Activated effector memory CD4-positive, alpha-beta T cell treated with anti-CD3 and anti-CD28 coated beads, Interleukin-2, amount 50 U/mL, for 16 hours (primary cell): ENCODE results near the gene SPATA16.
"Not testable (repeated sequence)": the region's sequence is repeated elsewhere in the genome, so short reads cannot be mapped to it uniquely, and the experiment has no call there.

Experiments used
- DNase-seq: peaks from one replicate; pipeline ENCODE4 v3.0.0-alpha.2; 2020

Gene SPATA16

DNA sequence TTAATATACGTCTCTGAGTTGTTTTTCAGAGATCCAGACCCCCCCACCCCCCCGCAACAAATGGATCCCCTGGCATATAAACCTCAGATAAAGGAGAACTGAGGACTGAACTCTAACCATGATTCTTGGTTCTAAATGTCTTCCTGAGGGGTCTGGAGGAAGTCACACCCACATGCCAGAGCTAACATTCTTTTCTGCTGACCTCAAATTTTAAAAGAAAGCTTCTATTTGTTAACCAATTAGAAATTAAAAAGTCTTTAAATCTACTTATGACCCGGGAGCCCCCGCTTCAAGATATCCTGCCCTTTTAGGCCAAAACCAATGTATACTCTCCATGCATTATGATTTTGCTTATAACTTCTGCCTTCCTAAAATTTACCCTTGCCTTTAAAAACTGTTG, 202.2 kb downstream of the SPATA16 start:
- DNase-seq: no peak

DNA sequence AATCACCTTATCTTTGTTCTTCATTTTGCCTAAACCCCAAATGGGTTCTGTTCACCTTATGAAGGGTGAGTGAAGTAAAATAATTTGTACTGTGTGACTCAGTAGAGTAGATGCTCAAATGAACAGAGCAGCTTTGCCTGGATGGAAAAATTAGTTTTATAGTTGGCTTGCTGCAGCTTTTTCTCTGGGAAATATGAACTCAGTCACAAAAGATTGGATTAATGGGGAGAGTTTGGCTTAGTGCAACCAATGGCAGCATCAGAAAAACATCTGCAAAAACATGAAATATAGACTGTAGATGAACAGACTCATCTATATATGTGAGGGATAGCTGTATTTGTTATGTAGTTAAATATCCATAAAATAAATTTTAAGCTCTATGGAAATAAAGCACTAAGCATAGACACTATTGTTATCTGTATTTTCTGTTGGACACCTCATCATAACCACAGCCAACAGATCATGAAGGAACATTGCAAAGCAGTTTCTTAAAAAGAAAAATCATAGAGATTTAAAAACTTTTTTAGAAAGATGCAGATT, 209.2 kb downstream of the SPATA16 start:
- DNase-seq: no peak

DNA sequence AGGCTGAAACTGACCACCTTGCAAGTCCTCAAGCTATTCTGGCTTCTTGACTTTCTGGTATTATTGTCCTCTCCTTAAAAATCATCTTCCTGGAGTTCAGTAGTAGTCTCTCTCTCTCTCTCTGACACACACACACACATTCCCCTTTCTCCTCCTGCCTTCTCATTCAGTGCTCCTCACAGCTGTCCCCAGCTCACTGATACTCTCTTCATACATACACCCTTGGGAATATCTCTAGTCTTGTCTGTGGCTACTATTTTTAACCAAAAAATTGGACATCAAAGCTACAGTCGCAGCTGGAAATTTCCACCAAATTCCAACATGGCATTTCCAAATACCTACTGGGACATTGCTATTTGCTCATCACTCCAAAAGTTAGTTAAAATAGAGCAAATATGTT, 211.6 kb downstream of the SPATA16 start:
- DNase-seq: no peak

DNA sequence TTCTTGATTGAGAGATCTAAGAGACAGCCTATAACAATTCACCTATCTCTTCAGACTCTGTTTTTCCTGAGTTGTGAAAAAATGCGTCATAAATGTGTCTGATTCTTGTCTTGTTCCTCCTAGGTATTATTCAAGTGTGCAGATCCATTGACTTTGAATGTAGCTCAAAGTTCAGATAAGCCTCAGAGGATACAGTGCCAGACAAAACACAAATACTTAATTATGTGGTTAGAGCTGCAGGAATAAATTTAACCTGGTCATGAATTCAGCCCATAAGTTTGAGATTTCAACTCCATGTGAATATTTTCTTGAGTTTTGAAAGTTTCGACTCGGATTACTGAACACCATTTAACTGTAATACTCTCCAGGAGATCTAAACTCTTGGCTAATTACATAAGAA, 216.5 kb downstream of the SPATA16 start:
- no peak for DNase-seq

DNA sequence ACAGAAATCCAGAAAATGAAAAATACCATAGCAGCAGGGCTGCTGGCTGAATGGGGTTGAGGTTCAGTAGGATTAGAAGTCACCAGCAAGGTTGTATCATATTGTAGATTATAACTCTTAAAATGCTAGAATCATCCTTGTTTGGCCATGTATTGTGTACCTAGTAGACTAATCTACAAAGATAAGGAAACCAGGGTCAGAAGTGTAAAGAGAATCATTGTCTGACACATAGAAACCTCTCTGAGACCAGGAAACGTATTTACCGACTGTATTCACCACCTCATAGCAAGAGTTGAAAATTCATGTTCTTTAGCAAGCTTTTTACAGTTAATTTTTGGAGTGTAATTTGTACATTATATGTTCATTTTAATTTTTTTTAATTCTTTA, 221.7 kb downstream of the SPATA16 start:
- no peak for DNase-seq

DNA sequence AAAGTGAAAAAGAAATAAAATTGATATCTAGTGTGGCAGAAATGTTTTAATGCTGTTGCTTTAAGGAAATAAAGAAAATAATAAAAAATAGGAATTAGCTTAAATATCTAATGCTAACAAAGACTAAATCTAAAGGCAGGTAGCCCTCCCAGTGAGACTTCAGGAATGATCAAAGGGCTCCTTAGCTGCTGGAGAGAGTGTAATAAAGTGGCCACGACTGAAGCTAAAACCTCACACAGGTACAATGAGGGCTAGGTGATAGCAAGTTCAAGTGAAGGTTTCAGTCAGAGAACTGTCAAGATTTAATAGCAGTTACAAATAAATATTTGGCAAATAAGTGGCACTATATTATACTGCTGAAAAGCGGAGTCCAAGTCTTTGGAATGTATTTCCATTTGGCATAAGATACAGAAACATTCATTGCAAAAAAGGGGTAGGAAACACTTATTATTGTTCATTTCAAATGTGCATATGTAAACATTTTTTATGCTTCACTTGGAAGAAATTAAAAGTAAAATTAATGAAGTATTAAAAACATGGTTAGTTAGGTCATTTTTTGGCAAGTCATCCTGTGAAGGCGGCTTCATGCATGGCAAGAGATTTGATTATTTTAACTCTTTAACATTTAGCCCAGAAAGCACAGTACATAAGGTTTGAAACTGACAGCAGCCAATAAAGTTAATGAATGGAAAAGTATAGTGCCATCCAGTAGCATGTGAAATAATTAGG, 222.3 kb downstream of the SPATA16 start:
- DNase-seq: no peak

DNA sequence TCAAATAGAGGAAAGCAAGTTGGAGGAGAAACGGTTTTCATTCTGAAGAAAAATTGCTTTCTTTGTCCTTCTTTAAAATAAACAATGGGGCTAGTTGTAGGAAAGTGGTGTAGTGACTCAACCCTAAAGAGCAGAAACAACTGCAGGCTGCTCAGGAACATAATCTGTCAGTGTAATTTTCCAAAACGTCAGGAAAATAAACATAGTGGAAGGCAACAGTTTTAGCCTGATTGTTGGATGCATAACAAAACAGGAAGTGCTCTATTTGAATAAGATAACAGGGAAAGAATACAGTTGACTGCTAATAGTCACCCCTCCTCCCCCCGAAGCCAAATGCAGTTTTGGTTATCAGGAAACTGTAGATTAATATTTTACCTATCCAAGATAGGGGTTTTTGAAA, 222.9 kb downstream of the SPATA16 start:
- DNase-seq: no peak

DNA sequence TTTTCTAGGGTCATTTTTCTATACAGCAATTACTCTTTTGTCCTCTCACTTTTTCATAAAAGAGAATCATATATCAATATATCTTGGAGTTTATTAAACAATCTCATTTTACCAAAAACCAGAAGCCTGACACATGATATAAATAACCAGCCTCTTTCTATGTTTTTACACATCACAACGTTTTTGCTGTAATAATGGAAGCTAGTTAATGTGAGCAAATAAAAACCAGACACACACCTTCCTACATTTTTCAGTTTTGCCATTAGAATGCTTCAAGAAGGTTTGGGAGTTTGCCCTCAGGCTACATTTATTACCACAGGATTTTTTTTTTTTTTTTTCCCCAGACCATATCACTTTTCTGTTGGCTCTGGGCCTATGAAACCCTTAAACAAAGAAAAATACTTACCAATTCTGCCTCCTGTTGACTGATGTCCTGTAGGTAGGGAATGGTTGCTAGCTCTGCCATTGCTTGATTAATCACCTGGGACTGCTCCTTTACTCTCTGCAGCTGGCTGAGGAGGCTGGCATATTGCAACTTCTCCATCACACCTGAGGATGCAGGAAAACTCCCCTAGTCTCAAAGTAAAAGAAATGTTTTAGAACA, 225.0 kb downstream of the SPATA16 start:
- no peak for DNase-seq

DNA sequence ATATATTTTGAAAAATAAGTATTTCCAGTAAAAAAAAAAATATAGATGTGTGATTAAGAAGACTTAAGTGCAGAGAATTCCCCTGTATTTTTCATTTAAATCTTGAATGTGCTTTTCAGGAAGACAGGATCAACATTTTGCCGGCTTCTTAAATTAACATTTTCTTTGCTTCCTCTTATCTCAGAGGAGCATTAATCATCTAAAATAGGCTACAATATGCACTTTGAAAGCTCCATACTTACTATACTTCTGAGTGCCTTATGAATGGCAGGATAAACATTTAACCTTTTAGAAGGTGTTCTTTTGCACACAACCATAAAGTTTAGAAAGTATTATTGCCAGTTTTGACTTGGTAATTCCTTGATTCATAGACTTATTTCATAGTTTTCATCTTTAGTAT, 226.2 kb downstream of the SPATA16 start:
- DNase-seq: no peak

DNA sequence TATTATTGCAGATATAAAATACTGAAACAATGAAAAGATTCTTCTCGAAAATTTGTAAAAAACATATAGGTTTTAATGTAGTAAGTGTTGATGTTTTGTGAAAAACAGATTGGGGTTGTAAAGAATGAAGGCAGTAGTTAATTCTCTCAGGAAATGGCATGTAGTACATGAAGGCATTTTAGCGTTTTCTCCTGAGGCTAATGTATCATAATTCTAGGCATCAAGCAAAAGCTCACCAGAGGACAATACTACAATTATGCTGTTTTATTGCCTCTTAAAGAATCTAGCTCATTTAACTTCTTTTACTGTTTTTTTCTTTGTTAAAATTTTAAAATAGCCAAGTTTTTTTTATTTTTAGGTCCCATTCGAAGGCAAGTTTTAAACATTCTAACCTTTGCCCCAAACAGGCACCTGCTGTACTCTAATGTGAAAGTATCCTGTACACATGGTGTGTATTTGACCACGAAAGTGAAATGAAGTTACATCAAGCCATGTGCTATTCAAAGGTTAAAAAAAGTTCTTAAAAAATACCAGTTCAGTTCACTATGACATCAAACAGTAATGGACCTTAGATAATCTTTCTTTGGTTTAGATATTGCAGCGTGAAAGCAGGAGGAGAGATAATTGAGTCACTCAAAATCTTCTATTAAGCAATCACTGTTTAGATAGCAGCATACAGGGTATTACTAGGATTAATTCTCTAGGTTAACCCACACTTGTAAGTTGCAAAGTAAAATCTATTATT, 227.0 kb downstream of the SPATA16 start:
- no peak for DNase-seq

DNA sequence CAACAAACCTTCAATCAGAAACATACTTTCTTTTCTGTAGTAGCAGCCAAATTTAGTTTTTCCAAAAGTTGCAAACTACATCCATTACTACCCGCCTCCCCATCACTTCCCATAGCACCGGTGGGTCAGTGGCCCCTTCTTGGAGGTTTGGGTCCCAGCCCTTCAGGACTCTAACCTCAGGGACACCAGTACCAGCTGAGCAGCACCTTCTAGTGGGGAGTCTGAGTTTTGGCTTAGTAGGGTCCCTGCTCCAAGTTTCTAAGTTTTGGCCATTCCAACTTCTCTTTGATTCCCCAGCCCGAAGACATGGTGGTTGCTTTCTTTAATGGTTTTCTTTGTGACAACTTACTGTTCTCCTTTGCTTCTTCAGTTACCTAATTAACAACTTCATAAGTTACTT, 229.9 kb downstream of the SPATA16 start:
- no peak for DNase-seq

DNA sequence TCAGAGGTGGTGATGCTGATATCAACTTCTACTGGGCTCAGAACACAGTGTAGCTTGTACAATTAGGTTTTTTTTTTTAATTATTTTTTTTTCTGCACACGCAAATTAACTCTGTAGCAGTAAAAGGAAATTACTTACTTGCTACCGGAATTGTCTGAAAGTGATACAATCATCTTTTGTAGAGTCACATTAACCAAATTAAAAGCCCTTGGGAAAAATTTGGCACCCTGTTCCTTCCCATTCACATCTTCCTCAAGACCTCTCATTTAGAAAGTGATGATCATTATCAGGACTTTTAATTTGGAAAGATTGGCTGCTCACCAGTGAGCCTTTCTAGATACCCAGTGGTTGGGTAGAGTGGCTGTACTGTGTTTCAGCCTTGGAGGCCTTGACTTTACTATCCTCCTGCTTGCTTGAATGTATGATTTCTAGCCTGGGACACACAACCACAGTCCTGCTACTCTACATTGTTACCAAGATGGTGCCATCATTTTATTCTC, 232.2 kb downstream of the SPATA16 start:
- no peak for DNase-seq

DNA sequence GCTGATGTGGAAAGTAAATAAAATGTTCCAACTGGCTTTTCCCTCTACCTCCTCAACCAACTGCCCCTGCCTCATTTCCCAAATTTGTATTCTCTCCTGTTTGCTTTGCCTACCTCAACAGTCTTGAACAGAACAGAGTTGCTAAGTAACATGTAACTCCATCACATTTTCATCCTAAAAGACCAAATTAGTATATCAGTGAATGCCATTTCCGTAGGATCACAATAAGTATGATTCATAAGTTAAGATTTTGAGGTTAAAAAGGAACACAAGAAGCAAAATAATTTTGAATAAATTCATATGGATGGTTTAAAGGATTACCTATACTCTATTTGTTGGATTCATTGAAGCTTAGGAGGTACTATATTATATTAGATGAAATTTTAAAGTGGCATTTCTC, 235.6 kb downstream of the SPATA16 start:
- no peak for DNase-seq

DNA sequence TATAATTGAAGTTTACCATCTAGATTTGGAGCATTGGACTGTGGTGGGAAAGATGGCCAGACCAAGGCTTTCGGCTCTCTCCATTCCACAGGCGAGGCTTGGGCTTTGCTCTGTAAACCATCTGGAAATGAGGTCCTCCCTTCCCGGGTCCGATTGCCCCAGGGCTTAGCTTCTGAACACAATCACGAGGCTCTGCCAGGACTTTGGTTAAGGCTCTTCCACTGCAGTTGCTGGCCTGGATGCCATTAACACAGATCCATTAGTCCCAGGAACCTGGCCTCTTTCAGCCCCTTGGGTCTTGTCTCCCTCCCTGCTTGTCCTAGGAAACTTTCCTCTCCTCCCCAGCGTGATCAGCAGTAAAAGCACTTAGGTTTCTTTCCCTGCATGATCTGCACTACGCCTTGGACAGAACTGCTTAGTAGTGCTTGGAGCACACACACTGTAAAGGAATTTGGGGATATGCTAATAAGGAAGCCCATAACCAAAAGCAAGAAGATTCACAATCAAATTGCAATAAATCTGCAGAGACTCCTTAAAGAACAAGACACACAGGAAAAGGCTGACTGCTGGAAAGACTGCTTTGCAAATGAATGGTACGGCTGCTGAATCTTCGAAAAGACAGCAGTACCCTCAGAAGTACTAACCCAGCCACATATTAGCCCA, 236.2 kb downstream of the SPATA16 start:
- no peak for DNase-seq

DNA sequence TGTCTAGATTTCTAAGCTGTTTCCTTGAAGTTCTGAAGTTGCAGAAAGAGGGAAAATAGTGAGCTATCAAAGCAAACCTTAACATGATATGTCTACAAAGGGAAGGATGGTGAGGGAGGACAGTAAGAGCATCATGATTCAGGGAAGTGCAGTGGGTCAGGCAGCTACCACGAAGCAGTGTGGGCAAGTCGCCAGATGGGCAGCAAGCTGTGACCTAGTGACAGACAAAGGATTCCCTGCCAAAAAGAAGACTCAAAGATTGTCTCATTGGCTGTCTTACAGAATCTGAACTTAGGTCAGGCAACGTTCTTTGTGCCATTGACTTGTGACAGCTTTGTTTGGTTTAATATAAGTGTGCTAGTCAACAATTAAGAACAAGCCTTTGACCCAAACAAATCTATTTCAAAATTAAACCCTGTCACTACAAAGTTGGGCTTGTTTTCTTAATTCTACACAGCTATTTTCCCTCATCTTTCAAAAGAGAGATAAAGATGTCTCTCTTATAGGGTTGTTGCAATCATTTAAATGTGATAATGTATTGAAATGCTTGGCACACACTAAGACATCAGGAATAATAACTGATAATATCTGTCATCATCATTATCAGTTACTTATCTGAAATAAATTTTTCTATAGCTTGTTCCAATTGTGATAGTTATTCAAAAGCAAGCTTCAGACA, 237.3 kb downstream of the SPATA16 start:
- DNase-seq: no peak

DNA sequence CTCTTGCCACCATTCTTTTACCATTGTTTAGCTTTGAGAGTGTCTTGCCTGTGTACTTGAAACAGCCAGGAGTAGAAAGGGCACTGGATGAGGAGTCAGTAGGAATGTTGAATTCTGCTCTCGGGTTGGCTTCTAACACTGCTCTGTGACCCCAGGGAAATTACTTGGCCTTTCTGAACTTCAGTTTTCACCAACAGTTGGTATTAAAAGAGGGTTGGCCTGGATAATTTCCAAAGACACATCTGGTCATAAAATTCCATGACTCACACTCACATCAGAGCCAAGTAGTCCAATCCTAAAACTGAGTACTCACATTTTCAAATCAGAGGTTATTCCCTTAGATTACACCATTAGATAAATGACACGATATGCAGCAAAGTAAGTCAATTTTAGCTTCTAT, 248.9 kb downstream of the SPATA16 start:
- DNase-seq: no peak

DNA sequence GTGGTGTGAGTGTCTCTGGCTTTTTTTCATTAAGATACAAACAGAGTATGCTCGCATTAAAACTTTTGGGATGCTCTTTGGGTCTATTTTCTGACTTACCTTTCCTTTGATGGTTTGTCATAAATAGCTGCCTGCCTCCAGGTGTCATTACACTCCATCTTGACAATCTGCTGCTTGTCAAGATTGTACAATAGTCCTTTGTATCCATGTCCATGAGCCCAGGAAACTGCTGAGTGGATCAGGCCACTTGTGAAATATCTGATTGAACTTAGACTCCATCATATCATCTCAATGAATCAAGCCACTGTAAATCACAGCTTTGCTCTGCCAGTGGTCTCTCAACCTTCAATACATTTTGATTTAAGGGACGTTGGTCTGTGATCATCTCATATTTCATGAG, 255.3 kb downstream of the SPATA16 start:
- DNase-seq: no peak

DNA sequence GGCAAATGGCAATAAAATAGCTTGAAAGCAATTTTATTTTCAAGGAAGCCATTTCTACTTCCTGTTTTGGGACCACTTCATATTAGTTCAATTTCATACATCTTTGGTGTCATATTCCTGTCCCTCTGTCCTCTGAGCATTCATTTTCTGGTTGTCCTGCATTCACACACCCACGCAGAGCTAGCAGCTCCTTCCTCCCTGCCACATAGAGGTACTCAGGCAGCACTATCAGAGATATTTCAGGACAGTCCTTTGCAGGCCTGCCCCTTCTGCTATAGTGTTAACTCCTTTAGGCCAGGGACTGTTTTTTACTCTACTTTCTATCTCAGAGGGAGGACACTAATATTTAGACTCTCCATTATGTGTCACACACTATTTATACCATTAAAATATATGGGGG, 258.5 kb downstream of the SPATA16 start:
- no peak for DNase-seq

DNA sequence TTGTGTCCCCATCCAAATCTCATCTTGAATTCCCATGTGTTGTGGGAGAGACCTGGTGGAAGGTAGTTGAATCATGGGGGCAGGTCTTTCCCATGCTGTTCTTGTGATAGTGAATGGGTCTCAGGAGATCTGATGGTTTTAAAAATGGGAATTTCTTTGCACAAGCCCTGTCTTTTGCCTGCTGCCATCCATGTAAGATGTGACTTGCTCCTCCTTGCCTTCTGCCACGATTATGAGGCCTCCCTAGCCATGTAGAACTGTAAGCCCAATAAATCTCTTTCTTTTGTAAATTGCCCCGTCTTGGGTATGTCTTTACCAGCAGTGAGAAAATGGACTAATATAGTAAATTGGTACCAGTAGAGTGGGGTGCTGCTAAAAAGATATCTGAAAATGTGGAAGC, 261.7 kb downstream of the SPATA16 start:
- not testable (repeated sequence) for DNase-seq

DNA sequence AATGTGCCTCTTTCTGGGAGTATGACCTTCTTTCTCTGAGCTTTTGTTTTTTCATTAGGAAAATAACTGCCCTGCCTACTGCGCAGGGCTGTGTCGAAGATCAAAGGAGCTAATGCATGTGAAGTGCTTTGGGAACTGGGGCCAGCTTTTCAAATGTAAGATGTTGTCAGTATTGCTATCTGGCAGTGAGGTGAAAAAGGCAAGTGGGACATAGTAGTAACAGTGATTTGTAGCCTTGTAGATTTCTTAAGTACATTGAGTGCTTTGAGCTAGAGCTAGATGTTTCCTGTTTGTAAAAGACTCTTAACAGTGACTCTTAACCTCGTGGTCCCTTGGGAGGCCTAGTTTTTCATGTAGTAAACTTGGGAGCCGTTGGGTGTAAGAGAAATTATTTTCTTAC, 264.0 kb downstream of the SPATA16 start:
- no peak for DNase-seq

DNA sequence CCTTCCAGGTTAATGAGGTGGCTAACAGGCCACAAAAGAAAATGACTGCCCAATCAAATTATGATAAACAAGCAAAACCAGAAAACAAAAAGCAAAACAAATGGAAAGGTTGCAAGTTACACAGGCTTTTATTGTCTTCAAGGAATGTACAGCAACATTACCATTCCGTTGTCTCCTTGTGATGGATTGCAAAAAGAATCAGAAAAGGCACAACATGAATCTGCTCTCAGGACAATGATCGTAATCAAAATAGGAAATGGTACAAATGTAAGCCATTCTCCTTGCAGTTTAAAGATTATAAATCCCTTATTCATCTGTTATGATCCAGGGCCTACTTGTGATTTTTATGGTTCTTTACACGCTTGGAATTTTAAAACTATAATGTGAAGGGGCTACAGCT, 264.7 kb downstream of the SPATA16 start:
- no peak for DNase-seq

DNA sequence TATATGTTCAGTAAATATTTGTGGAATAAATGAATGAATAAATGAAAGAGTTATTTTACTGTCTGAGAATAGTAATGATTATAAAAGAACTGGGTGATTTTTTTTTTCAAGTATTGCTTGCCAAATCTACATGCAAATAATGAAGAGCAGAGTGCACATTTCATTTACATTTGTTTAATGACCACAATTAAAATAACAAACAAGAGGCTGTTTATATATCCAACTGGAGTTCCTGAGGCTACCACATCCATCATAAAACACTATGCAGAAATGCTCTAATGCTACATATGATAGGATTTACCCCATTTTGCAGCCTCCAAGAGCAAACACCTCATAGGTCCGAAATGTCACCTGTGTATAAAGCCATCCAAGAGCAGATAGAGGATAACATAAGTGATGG, 266.0 kb downstream of the SPATA16 start:
- DNase-seq: no peak
